Calu3 (cell line): ENCODE data around the gene KRT4. TPM values are rescaled to one million over a fixed set of nuclear protein-coding genes. Genes with fewer than 3 reads are reported as not detected.

Experiments used
- BruUV-seq: library from RNA; stranded (reverse); fragments of 400-500 nt; replicated peaks from 2 replicates; lab custom pipeline; 2021; lab: Mats Ljungman, UMichigan
- CTCF ChIA-PET: fragments of 300-600 bp; sonication (Branson Sonifier 250); formaldehyde crosslinking; loops from one replicate; lab custom pipeline; 2022; ENCODE audit warnings: antibody characterized with exemption; lab: Charles Lee
- DNase-seq: peaks from one replicate; pipeline ENCODE4 v3.0.0; 2022
- H3K27ac Mint-ChIP-seq: one replicate; pipeline ENCODE4 v1.8.0; 2022; ENCODE audit warnings: mixed read lengths; ENCODE audit not compliant: unreplicated experiment
- H3K27me3 Mint-ChIP-seq: one replicate; pipeline ENCODE4 v1.8.0; 2022; ENCODE audit warnings: mixed read lengths; ENCODE audit not compliant: unreplicated experiment
- H3K36me3 Mint-ChIP-seq: one replicate; pipeline ENCODE4 v1.8.0; 2022; ENCODE audit warnings: mild to moderate bottlenecking, moderate library complexity, mixed read lengths; ENCODE audit not compliant: insufficient read depth, unreplicated experiment
- H3K4me1 Mint-ChIP-seq: one replicate; pipeline ENCODE4 v1.8.0; 2022; ENCODE audit warnings: mild to moderate bottlenecking, low read depth, mixed read lengths; ENCODE audit not compliant: unreplicated experiment
- H3K4me3 Mint-ChIP-seq: one replicate; pipeline ENCODE4 v1.8.0; 2022; ENCODE audit warnings: mild to moderate bottlenecking, low read depth, moderate library complexity, mixed read lengths; ENCODE audit not compliant: unreplicated experiment
- H3K9me3 Mint-ChIP-seq: one replicate; pipeline ENCODE4 v1.8.0; 2022; ENCODE audit warnings: low read depth, mixed read lengths; ENCODE audit not compliant: unreplicated experiment
- CTCF ChIP-seq: fragments of 200-600 bp; IDR thresholded peaks from one replicate; pipeline ENCODE4 v1.8.0; 2022; ENCODE audit warnings: antibody characterized with exemption; ENCODE audit not compliant: unreplicated experiment
- intact Hi-C: fragments of 100-400 bp; cut with micrococcal nuclease; formaldehyde crosslinking; loops from one replicate; pipeline ENCODE4 v1.10.0; 2022; ENCODE audit not compliant: unreplicated experiment
- total RNA-seq: library from RNA; stranded (reverse); gene quantifications from 2 replicates; pipeline ENCODE4 v1.2.3, GENCODE V29; 2022

KRT4 gene
- total RNA-seq, 1 experiment from 2014 or later: not detected

DNA sequence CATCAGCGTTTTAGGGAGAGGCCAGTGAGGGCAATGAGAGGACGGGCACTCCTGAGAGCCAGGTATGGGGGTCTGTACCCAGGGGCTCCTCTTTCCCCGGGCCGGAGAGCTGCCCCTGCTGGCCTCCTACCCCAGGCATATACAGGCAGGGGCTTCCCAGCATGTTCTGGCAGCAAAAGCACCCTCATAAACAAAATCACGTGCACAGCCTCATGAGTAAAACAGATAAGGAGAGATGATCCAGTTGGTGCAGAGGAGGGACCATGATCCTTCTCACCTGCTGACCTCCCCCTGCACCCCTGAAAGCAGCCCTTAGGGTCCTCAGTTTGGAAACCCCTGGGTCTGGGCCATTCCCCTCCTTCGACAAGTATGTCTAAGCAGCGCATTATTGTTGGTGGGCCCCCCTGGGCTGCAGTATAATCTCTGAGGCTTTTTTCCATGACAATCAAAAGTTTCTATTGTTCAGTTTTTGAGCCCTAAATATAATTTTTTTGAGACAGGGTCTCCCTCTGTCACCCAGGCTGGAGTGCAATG, 5.0 kb upstream of the KRT4 start:
- Mint-ChIP-seq H3K27ac (no peak overlapping the region), H3K4me1 (peaks cover 23% of the 10 kb centered on the region), H3K9me3 (no peaks in the 10 kb centered on the region), H3K36me3 (no peaks in the 10 kb centered on the region), H3K27me3 (peaks cover 42% of the 10 kb centered on the region), H3K4me3 (no peak overlapping the region)
- no TSS peak for BruUV-seq
- CTCF ChIA-PET: no interaction called here
- intact Hi-C loops: no loop called here
- no peak for DNase-seq
- TF ChIP-seq CTCF: no peak

DNA sequence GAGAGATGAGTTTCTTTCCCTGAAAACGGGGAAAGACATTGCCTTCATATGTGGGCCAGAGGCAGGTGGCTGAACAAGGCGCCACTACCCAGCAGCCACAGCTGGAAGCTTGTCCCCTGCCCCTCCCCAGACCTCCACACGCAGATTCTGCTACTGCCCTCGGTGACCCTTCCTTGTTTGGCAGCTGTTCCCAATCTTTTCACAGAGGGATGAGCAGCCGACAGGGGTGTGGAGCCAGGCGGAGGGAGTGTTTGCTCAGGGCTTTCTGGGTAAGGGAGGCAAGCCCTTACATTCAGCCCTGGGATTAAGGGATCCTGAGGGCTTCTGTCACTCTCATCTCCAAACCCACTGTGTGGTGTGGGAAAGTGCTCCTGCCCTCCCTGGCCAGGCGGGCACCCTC, 4.5 kb upstream of the KRT4 start:
- no peak for TF ChIP-seq CTCF
- no TSS peak for BruUV-seq
- intact Hi-C loops: no loop called here
- H3K4me3 Mint-ChIP-seq: no peak overlapping the region
- no peak overlapping the region for H3K27ac Mint-ChIP-seq
- no peaks in the 10 kb centered on the region for H3K9me3 Mint-ChIP-seq
- no peak for DNase-seq
- H3K27me3 Mint-ChIP-seq: peaks cover 46% of the 10 kb centered on the region
- H3K4me1 Mint-ChIP-seq: peaks cover 23% of the 10 kb centered on the region
- no peaks in the 10 kb centered on the region for H3K36me3 Mint-ChIP-seq
- CTCF ChIA-PET: no interaction called here

GRCh38 chr12:52817699-52818238, 3.9 kb upstream of the KRT4 start:
- BruUV-seq: no TSS peak
- CTCF ChIA-PET: no interaction called here
- no peak for TF ChIP-seq CTCF

GRCh38 chr12:52817003-52817698, 3.2 kb upstream of the KRT4 start:
- no peak for DNase-seq
- intact Hi-C loops: no loop called here
- Mint-ChIP-seq H3K4me3 (no peak overlapping the region), H3K36me3 (no peaks in the 10 kb centered on the region), H3K27ac (no peak overlapping the region), H3K27me3 (peaks cover 46% of the 10 kb centered on the region), H3K4me1 (peaks cover 13% of the 10 kb centered on the region), H3K9me3 (no peaks in the 10 kb centered on the region)
- BruUV-seq: no TSS peak
- CTCF ChIA-PET: no interaction called here
- TF ChIP-seq CTCF: no peak

More at GRCh38 chr12:52817699-52818238, 3.9 kb upstream of the KRT4 start:
- Mint-ChIP-seq H3K9me3 (no peaks in the 10 kb centered on the region), H3K36me3 (no peaks in the 10 kb centered on the region), H3K27ac (no peak overlapping the region), H3K4me1 (peaks cover 19% of the 10 kb centered on the region), H3K27me3 (peaks cover 46% of the 10 kb centered on the region), H3K4me3 (no peak overlapping the region)
- intact Hi-C loops: no loop called here
- DNase-seq: no peak
